ENCODE measurements around the gene PBX3.

- TF ChIP-seq CTCF (conservative IDR thresholded peaks at IDR 0.05 in 1 of 2, IDR thresholded peaks at IDR 0.05 in 1 of 2; ENCODE audit: low read depth in 1 of 2, low read length in 2 of 2) (no peak), EZH2 (IDR thresholded peaks at IDR 0.05; ENCODE audit: low read length, missing control alignments) (no peak)
Observed at GRCh38 chr9:125867751-125868415, 120.7 kb downstream of the PBX3 start.
